A549 (cell line): ENCODE data around the gene TBXA2R. TPM values are rescaled to one million over a fixed set of nuclear protein-coding genes. Genes with fewer than 3 reads are reported as not detected.
"Not testable (repeated sequence)": the region's sequence is repeated elsewhere in the genome, so short reads cannot be mapped to it uniquely, and the experiment has no call there.

Experiments used
- ATAC-seq, 2 experiments: fragments of 200-7000 bp in 1 of 2; fragments of >200 bp in 1 of 2; cut with Nextera tagmentation in 1 of 2; cut with Tn5 transposase in 1 of 2; 3 replicates each; pipeline versions ENCODE4 v1.8.0 to v1.9.1; 2018 to 2020; ENCODE audit warnings: mild to moderate bottlenecking in 1 of 2, moderate library complexity in 1 of 2
- CTCF ChIA-PET: fragments of 300-600 bp; sonication (Branson Sonifier 250); formaldehyde crosslinking; extraction: SDS; loops from one replicate; lab custom pipeline; 2021; ENCODE audit warnings: antibody characterized with exemption, inconsistent platforms; lab: Yijun Ruan, JAX
- POLR2A ChIA-PET: fragments of 350-600 bp; formaldehyde crosslinking; extraction: SDS; loops from one replicate; lab custom pipeline; 2021; ENCODE audit warnings: antibody characterized with exemption, inconsistent platforms; lab: Yijun Ruan, JAX
- DNase-seq, 2 experiments: peaks; one replicate each; pipeline versions ENCODE4 v3.0.0 to v3.0.0-alpha.2; 2011 to 2016; ENCODE audit warnings: low read depth in 1 of 2, low spot score in 1 of 2
- FAIRE-seq: peaks from 2 replicates; lab custom pipeline; 2011; peaks lifted over from hg19 to GRCh38; lab: Jason Lieb, UNC
- H3K27ac ChIP-seq, 2 experiments: fragments of >200 bp; sonication (Bioruptor Twin); formaldehyde crosslinking; 3 replicates each; pipeline ENCODE4 v1.5.1; 2016 to 2017
- H3K4me1 ChIP-seq: fragments of >200 bp; sonication (Bioruptor Twin); formaldehyde crosslinking; 3 replicates; pipeline ENCODE4 v1.6.1; 2016
- H3K4me2 ChIP-seq: fragments of >200 bp; sonication (Bioruptor Twin); formaldehyde crosslinking; 3 replicates; pipeline ENCODE4 v1.6.1; 2016
- H3K4me3 ChIP-seq: fragments of >200 bp; sonication (Bioruptor Twin); formaldehyde crosslinking; 3 replicates; pipeline ENCODE4 v1.5.1; 2016
- H3K9me3 ChIP-seq: fragments of >200 bp; sonication (Bioruptor Twin); formaldehyde crosslinking; 3 replicates; pipeline ENCODE4 v1.6.1; 2016
- BCL3 ChIP-seq: fragments of >200 bp; sonication (Bioruptor Twin); formaldehyde crosslinking; IDR thresholded peaks from 3 replicates; pipeline ENCODE4 v1.6.1; 2016
- CBX2 ChIP-seq: fragments of 200-600 bp; sonication (generic); IDR thresholded peaks from 2 replicates; pipeline ENCODE4 v1.6.1; 2016; ENCODE audit warnings: low read depth, mild to moderate bottlenecking, borderline replicate concordance
- CEBPB ChIP-seq, 2 experiments: fragments of >200 bp in 1 of 2; sonication (Bioruptor Twin) in 1 of 2; formaldehyde crosslinking in 1 of 2; IDR thresholded peaks; 2 replicates each; pipeline ENCODE4 v1.6.1; 2012 to 2016
- CTCF ChIP-seq: fragments of >200 bp; sonication (Bioruptor Twin); formaldehyde crosslinking; IDR thresholded peaks from 3 replicates; pipeline ENCODE4 v1.5.1; 2016
- EHF ChIP-seq: fragments of 250-450 bp; sonication (Bioruptor Pico); IDR thresholded peaks from 2 replicates; pipeline ENCODE4 v1.5.0; 2020; ENCODE audit warnings: mild to moderate bottlenecking
- ESRRA ChIP-seq: fragments of 150-350 bp; IDR thresholded peaks from 2 replicates; pipeline ENCODE4 v1.6.1; 2014; ENCODE audit warnings: mild to moderate bottlenecking, low read length, borderline replicate concordance
- GATA3 ChIP-seq: IDR thresholded peaks from 2 replicates; pipeline ENCODE4 v1.6.1; 2012; ENCODE audit warnings: borderline replicate concordance
- HDAC2 ChIP-seq: fragments of 200-600 bp; sonication (generic); IDR thresholded peaks from 2 replicates; pipeline ENCODE4 v1.6.1; 2016
- HEYL ChIP-seq: fragments of 250-450 bp; sonication (Bioruptor Pico); IDR thresholded peaks from 2 replicates; pipeline ENCODE4 v1.8.0; 2021; ENCODE audit warnings: mild to moderate bottlenecking, moderate library complexity
- HMGXB4 ChIP-seq: fragments of 250-450 bp; sonication (Bioruptor Pico); IDR thresholded peaks from 2 replicates; pipeline ENCODE4 v1.5.0; 2021; ENCODE audit warnings: mild to moderate bottlenecking, moderate library complexity, borderline replicate concordance
- HOXA7 ChIP-seq: fragments of 250-450 bp; sonication (Bioruptor Pico); IDR thresholded peaks from 2 replicates; pipeline ENCODE4 v1.5.0; 2020; ENCODE audit warnings: mild to moderate bottlenecking, moderate library complexity
- HOXB13 ChIP-seq: fragments of 250-450 bp; sonication (Bioruptor Pico); IDR thresholded peaks from 2 replicates; pipeline ENCODE4 v1.5.0; 2020; ENCODE audit warnings: low read depth, mild to moderate bottlenecking, moderate library complexity
- HOXB5 ChIP-seq: fragments of 250-450 bp; sonication (Bioruptor Pico); IDR thresholded peaks from 2 replicates; pipeline ENCODE4 v1.5.0; 2020; ENCODE audit warnings: mild to moderate bottlenecking, moderate library complexity
- JUNB ChIP-seq: fragments of >200 bp; sonication (Bioruptor Twin); formaldehyde crosslinking; IDR thresholded peaks from 2 replicates; pipeline ENCODE4 v1.6.1; 2016
- KDM5A ChIP-seq: fragments of 200-600 bp; sonication (generic); IDR thresholded peaks from 2 replicates; pipeline ENCODE4 v1.6.1; 2016; ENCODE audit warnings: antibody characterized with exemption, mild to moderate bottlenecking
- MAX ChIP-seq: IDR thresholded peaks from 2 replicates; pipeline ENCODE4 v1.6.1; 2012
- NFE2L2 ChIP-seq: fragments of 150-350 bp; conservative IDR thresholded peaks from 2 replicates; pipeline ENCODE4 v1.6.1; 2014; ENCODE audit warnings: low read length
- NR3C1 ChIP-seq: fragments of >200 bp; sonication (Bioruptor Twin); formaldehyde crosslinking; IDR thresholded peaks from 3 replicates; pipeline ENCODE4 v1.6.1; 2017
- POLR2AphosphoS2 ChIP-seq: conservative IDR thresholded peaks from 2 replicates; pipeline ENCODE4 v1.6.1; 2012; ENCODE audit warnings: low read length, improper control_type of control experiment, inconsistent platforms
- RAD21 ChIP-seq, 2 experiments: fragments of >200 bp in 1 of 2; sonication (Bioruptor Twin) in 1 of 2; formaldehyde crosslinking in 1 of 2; IDR thresholded peaks in 1 of 2; conservative IDR thresholded peaks in 1 of 2; 2 replicates in 1 of 2; 3 replicates in 1 of 2; pipeline ENCODE4 v1.6.1; 2012 to 2018; ENCODE audit warnings: inconsistent platforms in 1 of 2
- RARB ChIP-seq: fragments of 250-450 bp; sonication (Bioruptor Pico); IDR thresholded peaks from 2 replicates; pipeline ENCODE4 v1.8.0; 2021; ENCODE audit warnings: mild to moderate bottlenecking, moderate library complexity
- RNF2 ChIP-seq: fragments of 200-600 bp; sonication (generic); IDR thresholded peaks from 2 replicates; pipeline ENCODE4 v1.6.1; 2016; ENCODE audit warnings: low read depth, mild to moderate bottlenecking, antibody characterized with exemption, moderate library complexity, borderline replicate concordance
- SMC3 ChIP-seq: fragments of >200 bp; sonication (Bioruptor Twin); formaldehyde crosslinking; IDR thresholded peaks from 3 replicates; pipeline ENCODE4 v1.6.1; 2018; ENCODE audit warnings: inconsistent platforms
- TP53 ChIP-seq: fragments of 250-450 bp; sonication (Bioruptor Pico); IDR thresholded peaks from 2 replicates; pipeline ENCODE4 v1.5.0; 2021; ENCODE audit warnings: mild to moderate bottlenecking, moderate library complexity
- USF2 ChIP-seq: fragments of 450-650 bp; IDR thresholded peaks from 2 replicates; pipeline ENCODE4 v1.6.1; 2014; ENCODE audit warnings: antibody characterized with exemption
- WGBS: methylation state at CpG from one replicate; pipeline ENCODE4 v1.1.6; 2017; ENCODE audit errors: missing lambda C conversion rate; 5-methylcytosine and 5-hydroxymethylcytosine counted together
- polyA plus RNA-seq, 4 experiments: library from polyadenylated mRNA; depleted of rRNA in 3 of 4; stranded (reverse); fragments of >200 nt; fragmentation: RNase III in 1 of 4; extraction: RNeasy Plus Mini Kit Qiagen cat#74134 plus additional on column Dnase treatment in 1 of 4; gene quantifications; 2 replicates in 3 of 4; 3 replicates in 1 of 4; pipeline ENCODE4 v1.2.3, GENCODE V29; 2011 to 2017
- TF ChIP-seq, protein P1 (sequence below): IDR thresholded peaks from 2 replicates; pipeline ENCODE4 v1.6.1; 2012; ENCODE audit warnings: low read depth, borderline replicate concordance

Gene TBXA2R
- polyA plus RNA-seq, 2 of the 4 experiments (the other 2 are of a cell fraction) = 0.13 to 0.49 TPM

DNA sequence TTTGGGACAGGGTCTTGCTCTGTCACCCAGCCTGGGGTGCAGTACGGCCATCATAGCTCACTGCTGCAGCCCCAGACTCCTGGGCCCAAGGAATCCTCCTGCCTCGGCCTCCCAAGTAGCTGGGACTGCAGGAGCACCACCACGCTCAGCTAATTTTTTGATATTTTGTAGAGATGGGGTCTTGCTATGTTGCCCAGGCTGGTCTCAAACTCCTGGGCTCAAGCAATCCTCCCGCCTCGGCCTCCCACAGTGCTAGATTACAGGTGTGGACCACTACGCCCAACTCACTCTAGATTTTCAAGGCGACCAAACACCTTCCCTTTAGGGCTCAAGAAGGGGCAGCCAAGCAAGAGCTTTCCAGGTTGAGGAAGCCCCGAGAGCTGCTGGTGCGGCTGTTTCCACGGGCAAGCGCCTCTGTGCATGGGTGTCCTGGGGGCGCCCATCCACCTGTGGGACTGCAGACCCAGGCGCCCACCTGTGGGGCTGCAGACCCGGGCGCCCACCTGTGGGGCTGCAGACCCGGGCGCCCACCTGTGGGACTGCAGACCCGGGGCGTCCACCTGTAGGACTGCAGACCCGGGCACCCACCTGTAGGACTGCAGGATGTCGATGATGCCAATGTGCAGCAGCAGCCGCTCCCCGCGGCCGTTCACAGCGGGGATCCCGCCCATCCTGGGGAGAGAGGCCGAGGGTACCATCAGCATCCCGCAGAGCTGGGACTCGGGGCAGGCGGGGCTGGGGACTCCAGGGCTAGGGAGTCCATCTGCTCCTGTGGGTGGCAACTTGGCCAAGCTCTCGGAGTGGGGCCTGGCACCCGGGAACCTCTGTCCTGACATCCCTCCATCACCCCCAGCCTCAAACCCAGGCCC lies 41.6 kb upstream of the TBXA2R start (continued):
- no peak for TF ChIP-seq BCL3
- no peak for TF ChIP-seq NR3C1
- TF ChIP-seq POLR2AphosphoS2 = no peak
- TF ChIP-seq ESRRA = no peak
- no peak for TF ChIP-seq HDAC2
- TF ChIP-seq HOXB5 (CRISPR knock-in tag) = no peak
- no peak for TF ChIP-seq RAD21 (conservative IDR thresholded peaks at IDR 0.05 in 1 of 2, IDR thresholded peaks at IDR 0.05 in 1 of 2)
- no peak for TF ChIP-seq MAX
- no peak for TF ChIP-seq RNF2

GRCh38 chr19:3647102-3647501 lies 40.4 kb upstream of the TBXA2R start:
- 90% methylated on average over 4 of the region's 5 CpGs for WGBS

GRCh38 chr19:3646336-3647092 lies 39.8 kb upstream of the TBXA2R start:
- Histone ChIP-seq H3K4me1 (no peaks in the 10 kb centered on the region), H3K9me3 (no peaks in the 10 kb centered on the region), H3K4me2 (no peak overlapping the region), H3K4me3 (no peak overlapping the region), H3K27ac (no peak overlapping the region)
- FAIRE-seq (no peak), DNase-seq (no peak), ATAC-seq (peak in 1 of 2 experiments; percentile 8; a peak in 1 of 6 replicates)
- ChIA-PET POLR2A (no interaction called here), CTCF (interaction anchor here (0.9 to 1.0 kb wide), 2 partner anchors 8 to 13 kb away, joined by 3 read pairs; no protein-coding TSS in a partner anchor)
- TF ChIP-seq TP53 (CRISPR knock-in tag) (no peak), SMC3 (no peak), HEYL (CRISPR knock-in tag) (no peak), ESRRA (no peak), MAX (no peak), JUNB (no peak), GATA3 (no peak), HOXB13 (CRISPR knock-in tag) (no peak), HDAC2 (no peak), CBX2 (no peak), USF2 (no peak), HMGXB4 (no peak), RARB (CRISPR knock-in tag) (no peak), EHF (no peak), NFE2L2 (no peak), HOXA7 (CRISPR knock-in tag) (no peak), KDM5A (no peak), CTCF (no peak), CEBPB (IDR thresholded peaks at IDR 0.05) (no peak)
- TF ChIP-seq, protein P1, sequence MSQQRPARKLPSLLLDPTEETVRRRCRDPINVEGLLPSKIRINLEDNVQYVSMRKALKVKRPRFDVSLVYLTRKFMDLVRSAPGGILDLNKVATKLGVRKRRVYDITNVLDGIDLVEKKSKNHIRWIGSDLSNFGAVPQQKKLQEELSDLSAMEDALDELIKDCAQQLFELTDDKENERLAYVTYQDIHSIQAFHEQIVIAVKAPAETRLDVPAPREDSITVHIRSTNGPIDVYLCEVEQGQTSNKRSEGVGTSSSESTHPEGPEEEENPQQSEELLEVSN = no peak
- 84% methylated on average over 14 of the region's 23 CpGs for WGBS

More at GRCh38 chr19:3647102-3647501, 40.4 kb upstream of the TBXA2R start:
- FAIRE-seq, H3K4me2 ChIP-seq, POLR2A ChIA-PET, DNase-seq, H3K27ac ChIP-seq, H3K9me3 ChIP-seq, H3K4me3 ChIP-seq, H3K4me1 ChIP-seq, ATAC-seq: not testable (repeated sequence)
- CTCF ChIA-PET = interaction anchor here (0.9 kb wide), 1 partner anchor 14 kb away, joined by 3 read pairs; no protein-coding TSS in a partner anchor
